ENCODE results near the gene AURKB.

The AURKB gene

DNA sequence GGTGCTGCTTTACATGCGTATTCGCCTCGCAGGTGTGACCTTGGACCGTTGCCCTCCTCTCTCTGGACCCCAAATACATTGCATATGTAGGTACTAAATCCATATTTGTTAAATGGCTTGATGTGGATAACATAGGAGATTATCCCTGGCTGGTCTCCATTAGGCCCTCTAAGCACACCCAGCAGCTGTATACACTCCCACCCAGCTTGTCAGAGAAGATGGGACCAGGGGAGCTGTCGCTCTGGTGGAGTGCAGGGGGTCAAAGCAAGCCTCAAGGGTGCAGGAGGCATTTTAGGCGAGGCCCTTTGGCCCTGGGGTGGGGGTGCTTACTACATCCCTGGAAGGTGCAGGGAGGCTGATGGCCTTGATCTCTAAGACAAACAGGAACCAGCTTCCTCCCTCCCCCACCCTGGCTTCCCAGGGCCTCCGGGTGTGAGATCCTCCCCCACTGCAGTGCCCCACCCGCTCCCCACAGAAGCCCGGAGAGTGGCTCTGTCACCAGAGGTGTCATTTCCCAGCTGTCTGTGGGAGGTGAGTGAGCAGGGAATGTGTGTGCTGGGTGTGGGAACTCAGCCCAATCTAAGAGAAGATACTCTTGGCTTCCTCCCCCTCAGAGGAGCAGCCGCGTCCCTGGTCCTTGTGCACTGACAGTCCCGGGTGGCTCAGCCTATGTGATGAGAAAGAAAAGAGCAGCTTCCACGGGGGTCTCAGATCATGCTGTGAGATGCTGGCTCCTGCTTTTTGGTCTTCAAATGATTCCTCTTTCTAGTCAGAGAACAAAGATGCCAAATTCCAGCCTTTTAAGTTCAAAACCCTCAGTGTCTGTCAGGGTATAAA lies 46.2 kb downstream of the AURKB start:
- H3K9me3 Mint-ChIP-seq = no peaks in the 10 kb centered on the region
- H3K27ac Mint-ChIP-seq = peak overlapping the region; percentile 95

DNA sequence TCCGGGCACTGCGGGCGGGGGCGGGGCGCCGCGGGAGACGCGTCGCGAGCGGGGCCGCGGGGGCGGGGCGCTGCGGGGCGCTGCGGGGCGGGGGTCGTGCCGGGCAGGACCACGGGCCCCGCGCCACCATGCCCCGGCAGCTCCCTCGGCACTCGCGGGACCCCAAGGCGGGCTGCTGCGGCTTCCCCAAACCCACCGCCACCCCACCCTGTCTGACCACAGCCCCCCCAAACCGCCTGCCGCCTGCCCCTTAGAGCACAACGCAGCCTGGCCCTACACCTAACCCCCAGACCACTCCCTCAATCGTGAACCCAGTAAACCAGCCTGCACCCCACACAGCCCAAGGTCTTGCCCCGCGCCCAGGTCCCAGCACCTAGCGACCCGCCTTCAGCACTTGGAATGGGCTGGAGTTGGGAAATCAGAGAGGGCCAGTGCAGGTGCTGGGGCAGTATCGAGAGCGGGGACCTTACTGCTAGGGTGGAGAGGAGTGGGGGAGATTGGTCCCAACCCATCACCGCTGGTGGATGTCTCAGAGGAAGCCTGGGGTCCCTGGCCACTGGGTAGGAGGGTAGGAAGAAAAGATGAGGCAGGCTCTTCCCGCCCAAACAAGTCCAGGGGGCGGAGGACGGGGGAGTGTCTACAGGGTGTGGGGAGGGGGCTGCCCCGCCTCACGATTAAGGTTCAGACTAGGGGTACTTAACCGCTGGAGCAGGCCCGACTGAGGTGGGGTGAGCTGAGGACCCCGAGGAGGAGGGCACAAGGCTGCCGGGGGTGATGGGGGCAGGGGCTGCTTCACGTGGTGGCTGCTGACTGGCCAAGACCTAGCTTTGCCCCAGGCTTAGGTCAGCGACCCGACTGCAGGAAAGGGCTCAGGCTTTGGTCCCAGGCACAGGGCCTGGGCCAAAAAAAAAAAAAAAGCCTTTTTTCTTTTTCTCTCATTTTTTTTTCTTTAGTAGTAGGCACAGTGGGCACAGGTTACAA lies 47.1 kb downstream of the AURKB start:
- H3K4me1 Mint-ChIP-seq = peaks cover 46% of the 10 kb centered on the region
- peak overlapping the region; percentile 89 for H3K4me3 Mint-ChIP-seq
- peaks cover 5% of the 10 kb centered on the region for H3K27me3 Mint-ChIP-seq (ENCODE audit: low read depth, poor library complexity)
- TF ChIP-seq, protein P1, sequence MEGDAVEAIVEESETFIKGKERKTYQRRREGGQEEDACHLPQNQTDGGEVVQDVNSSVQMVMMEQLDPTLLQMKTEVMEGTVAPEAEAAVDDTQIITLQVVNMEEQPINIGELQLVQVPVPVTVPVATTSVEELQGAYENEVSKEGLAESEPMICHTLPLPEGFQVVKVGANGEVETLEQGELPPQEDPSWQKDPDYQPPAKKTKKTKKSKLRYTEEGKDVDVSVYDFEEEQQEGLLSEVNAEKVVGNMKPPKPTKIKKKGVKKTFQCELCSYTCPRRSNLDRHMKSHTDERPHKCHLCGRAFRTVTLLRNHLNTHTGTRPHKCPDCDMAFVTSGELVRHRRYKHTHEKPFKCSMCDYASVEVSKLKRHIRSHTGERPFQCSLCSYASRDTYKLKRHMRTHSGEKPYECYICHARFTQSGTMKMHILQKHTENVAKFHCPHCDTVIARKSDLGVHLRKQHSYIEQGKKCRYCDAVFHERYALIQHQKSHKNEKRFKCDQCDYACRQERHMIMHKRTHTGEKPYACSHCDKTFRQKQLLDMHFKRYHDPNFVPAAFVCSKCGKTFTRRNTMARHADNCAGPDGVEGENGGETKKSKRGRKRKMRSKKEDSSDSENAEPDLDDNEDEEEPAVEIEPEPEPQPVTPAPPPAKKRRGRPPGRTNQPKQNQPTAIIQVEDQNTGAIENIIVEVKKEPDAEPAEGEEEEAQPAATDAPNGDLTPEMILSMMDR (IDR thresholded peaks at IDR 0.05) = no peak
- H3K9me3 Mint-ChIP-seq = no peaks in the 10 kb centered on the region
- peak overlapping the region; percentile 95 for H3K27ac Mint-ChIP-seq
- DNase-seq = no peak
- peaks cover 11% of the 10 kb centered on the region for H3K36me3 Mint-ChIP-seq (ENCODE audit: low read depth)

More for the DNA sequence above, 46.2 kb downstream of the AURKB start:
- DNase-seq = peak; percentile 54
- Mint-ChIP-seq H3K4me1 (peaks cover 46% of the 10 kb centered on the region), H3K4me3 (peak overlapping the region; percentile 89), H3K36me3 (ENCODE audit: low read depth) (peaks cover 11% of the 10 kb centered on the region), H3K27me3 (ENCODE audit: low read depth, poor library complexity) (peaks cover 3% of the 10 kb centered on the region)
- TF ChIP-seq, protein P1 (IDR thresholded peaks at IDR 0.05) = no peak

DNA sequence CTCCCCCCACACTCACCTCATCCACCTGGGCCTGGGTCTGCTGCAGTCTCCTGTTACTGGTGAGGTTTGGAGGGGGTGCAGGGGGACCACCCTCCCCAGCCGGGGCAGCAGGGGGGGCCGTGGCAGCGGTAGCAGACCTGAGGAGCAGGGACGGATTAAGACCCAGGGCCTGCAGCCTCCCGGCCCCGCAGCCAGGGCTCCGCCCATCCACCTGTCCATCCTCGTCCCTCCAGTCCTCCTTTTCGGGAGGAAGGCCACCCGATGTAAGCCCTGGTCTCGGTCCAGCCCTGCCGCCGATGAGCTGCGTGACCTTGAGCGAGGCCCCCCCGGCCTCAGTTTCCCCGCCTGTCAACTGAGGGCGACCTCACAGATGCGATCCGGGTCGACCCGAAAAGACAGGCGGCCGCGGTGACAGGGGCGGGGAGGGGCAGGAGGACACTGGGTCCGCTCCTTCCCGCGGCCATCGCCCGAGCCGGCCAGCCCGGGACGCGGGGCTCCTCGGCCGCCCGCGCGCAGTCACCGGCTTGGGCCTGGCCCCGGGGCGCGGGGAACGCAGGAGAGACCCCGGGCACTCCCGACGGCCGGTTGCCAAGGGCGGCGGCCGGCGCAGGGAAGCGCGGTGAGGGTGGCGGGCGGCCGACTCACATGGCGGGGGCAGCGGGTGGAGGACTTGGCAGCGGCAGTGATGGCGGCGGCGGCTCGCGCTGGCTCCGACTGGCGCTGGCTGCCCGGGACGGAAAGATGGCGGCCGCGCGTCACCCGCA lies 48.0 kb downstream of the AURKB start, which contains the start of gene VAMP2:
TSS of gene VAMP2 (minus strand) at position 716 of the 764 bp plus-strand sequence. CDS start at position 647, 69 bp downstream.
- DNase-seq = peak; percentile 87
- peak within 1 kb of the TSS; percentile 89 for H3K4me3 Mint-ChIP-seq
- H3K27me3 Mint-ChIP-seq (ENCODE audit: low read depth, poor library complexity) = peaks cover 5% of the 10 kb centered on the region
- peaks cover 11% of the 10 kb centered on the region for H3K36me3 Mint-ChIP-seq (ENCODE audit: low read depth)
- TF ChIP-seq, protein P1 (IDR thresholded peaks at IDR 0.05) = no peak
- peak within 1 kb of the TSS; percentile 95 for H3K27ac Mint-ChIP-seq
- no peaks in the 10 kb centered on the region for H3K9me3 Mint-ChIP-seq
- peaks cover 46% of the 10 kb centered on the region for H3K4me1 Mint-ChIP-seq

DNA sequence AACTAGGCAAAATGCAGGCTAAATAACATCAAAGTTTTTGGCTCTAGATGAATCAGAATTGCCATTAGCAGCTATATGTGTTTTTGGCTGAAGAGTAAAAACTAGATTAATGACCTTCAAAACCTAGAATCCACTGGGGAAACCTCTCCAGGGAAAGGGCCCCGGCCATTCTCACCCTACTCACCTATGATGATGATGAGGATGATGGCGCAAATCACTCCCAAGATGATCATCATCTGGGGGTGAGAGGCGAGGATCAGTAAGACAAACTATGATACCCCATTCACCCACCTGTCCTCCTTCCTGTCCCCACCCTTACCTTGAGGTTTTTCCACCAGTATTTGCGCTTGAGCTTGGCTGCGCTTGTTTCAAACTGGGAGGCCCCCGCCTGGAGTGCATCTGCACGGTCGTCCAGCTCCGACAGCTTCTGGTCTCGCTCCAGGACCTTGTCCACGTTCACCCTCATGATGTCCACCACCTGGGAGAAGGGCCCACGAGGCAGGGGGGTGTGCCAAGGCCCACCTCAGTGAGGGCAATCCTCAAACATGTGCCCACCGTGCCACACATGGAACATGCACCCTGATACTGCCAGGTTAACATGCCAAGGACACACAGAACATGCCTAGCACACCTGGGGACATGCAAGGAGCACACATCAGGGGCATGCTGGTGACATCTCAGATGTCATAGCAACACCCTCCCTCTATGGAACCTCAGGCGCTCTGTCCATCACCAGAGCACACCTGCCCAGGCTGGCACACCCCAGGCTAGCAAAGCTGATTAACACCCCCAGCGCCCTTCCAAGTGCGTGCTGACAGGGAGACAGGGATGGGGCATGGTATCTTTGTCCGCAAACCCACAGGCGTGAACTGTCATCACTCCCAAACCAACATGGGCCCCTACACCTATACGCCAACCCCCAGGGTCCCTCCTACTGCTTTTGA lies 48.8 kb downstream of the AURKB start:
- H3K36me3 Mint-ChIP-seq (ENCODE audit: low read depth) = peaks cover 11% of the 10 kb centered on the region
- DNase-seq = no peak
- TF ChIP-seq, protein P1 (IDR thresholded peaks at IDR 0.05) = no peak
- no peaks in the 10 kb centered on the region for H3K9me3 Mint-ChIP-seq
- H3K4me1 Mint-ChIP-seq = peaks cover 46% of the 10 kb centered on the region
- peaks cover 5% of the 10 kb centered on the region for H3K27me3 Mint-ChIP-seq (ENCODE audit: low read depth, poor library complexity)
- no peak overlapping the region for H3K27ac Mint-ChIP-seq
- H3K4me3 Mint-ChIP-seq = peak overlapping the region; percentile 82
